CD14-positive monocyte (primary cell): Measurements from ENCODE around the gene CREB5. TPM values are rescaled to one million over a fixed set of nuclear protein-coding genes. Genes with fewer than 3 reads are reported as not detected.

ENCODE experiments used
- DNase-seq, 3 donors: peaks; one replicate each; pipeline ENCODE4 v3.0.0-alpha.2; 2011 to 2022
- H2AFZ ChIP-seq: 2 replicates; pipeline ENCODE4 v1.6.0; 2012; ENCODE audit warnings: mild to moderate bottlenecking, low read depth, low read length, inconsistent platforms; ENCODE audit not compliant: insufficient read depth, poor library complexity, severe bottlenecking
- H3K27ac ChIP-seq, 2 donors: 1 replicate in 1 of 2; 2 replicates in 1 of 2; pipeline ENCODE4 v1.5.1; 2012 to 2013; ENCODE audit warnings: low read length in 2 of 2, control low read depth in 1 of 2, inconsistent platforms in 1 of 2, low read depth in 1 of 2, mild to moderate bottlenecking in 1 of 2
- H3K27me3 ChIP-seq, 2 donors: one replicate each; pipeline versions ENCODE4 v1.6.0 to v1.6.1; 2011 to 2013; ENCODE audit warnings: low read length in 2 of 2; ENCODE audit not compliant: control insufficient read depth in 2 of 2, insufficient read depth in 2 of 2
- H3K36me3 ChIP-seq, 2 donors: replicated peaks in 1 of 2; 1 replicate in 1 of 2; 2 replicates in 1 of 2; pipeline versions ENCODE4 v1.5.1 to v1.6.1; 2012 to 2013; ENCODE audit warnings: low read length in 2 of 2, control low read depth in 1 of 2, inconsistent platforms in 1 of 2, mild to moderate bottlenecking in 1 of 2; ENCODE audit not compliant: insufficient read depth in 2 of 2, control insufficient read depth in 1 of 2
- H3K4me1 ChIP-seq, 2 donors: 1 replicate in 1 of 2; 2 replicates in 1 of 2; pipeline versions ENCODE4 v1.5.1 to v1.6.1; 2012 to 2013; ENCODE audit warnings: low read length in 2 of 2, control low read depth in 1 of 2, inconsistent platforms in 1 of 2, mild to moderate bottlenecking in 1 of 2, moderate library complexity in 1 of 2; ENCODE audit not compliant: insufficient read depth in 2 of 2, control insufficient read depth in 1 of 2
- H3K4me2 ChIP-seq: replicated peaks from 2 replicates; pipeline ENCODE3; 2012; ENCODE audit warnings: low read length, moderate library complexity, mild to moderate bottlenecking; ENCODE audit not compliant: poor library complexity, severe bottlenecking; ENCODE audit errors: extremely low read depth
- H3K4me3 ChIP-seq, 3 experiments: fragments of 200-600 bp in 1 of 3; sonication (generic) in 1 of 3; replicated peaks in 1 of 3; 1 replicate in 2 of 3; 2 replicates in 1 of 3; pipeline ENCODE4 v1.5.1; 2011 to 2013; ENCODE audit warnings: low read length in 3 of 3, mild to moderate bottlenecking in 3 of 3, control low read depth in 2 of 3, low read depth in 2 of 3, inconsistent platforms in 1 of 3, moderate library complexity in 1 of 3
- H3K79me2 ChIP-seq: 2 replicates; pipeline ENCODE4 v1.6.0; 2012; ENCODE audit warnings: mild to moderate bottlenecking, control low read depth, inconsistent platforms, low read length, moderate library complexity; ENCODE audit not compliant: insufficient read depth
- H3K9ac ChIP-seq: 2 replicates; pipeline ENCODE4 v1.6.0; 2017; ENCODE audit warnings: low read length, mild to moderate bottlenecking; ENCODE audit not compliant: insufficient read depth, poor library complexity, severe bottlenecking
- H3K9me3 ChIP-seq, 2 donors: replicated peaks in 1 of 2; 1 replicate in 1 of 2; 2 replicates in 1 of 2; pipeline versions ENCODE4 v1.5.1 to v1.6.1; 2012 to 2013; ENCODE audit warnings: low read length in 2 of 2, control low read depth in 1 of 2; ENCODE audit not compliant: control insufficient read depth in 1 of 2, insufficient read depth in 1 of 2
- H4K20me1 ChIP-seq: 2 replicates; pipeline ENCODE4 v1.6.0; 2012; ENCODE audit warnings: mild to moderate bottlenecking, low read length, control low read depth, moderate library complexity; ENCODE audit not compliant: insufficient read depth
- H3K27ac Mint-ChIP-seq, 7 donors: one replicate each; pipeline ENCODE4 v1.8.0; 2020; ENCODE audit warnings: mild to moderate bottlenecking in 7 of 7, mixed read lengths in 7 of 7, moderate library complexity in 6 of 7, inconsistent platforms in 2 of 7
- H3K27me3 Mint-ChIP-seq, 3 donors: one replicate each; pipeline ENCODE4 v1.8.0; 2021 to 2022; ENCODE audit warnings: low read depth in 3 of 3, mild to moderate bottlenecking in 3 of 3, mixed read lengths in 3 of 3, moderate library complexity in 3 of 3, inconsistent platforms in 1 of 3
- H3K36me3 Mint-ChIP-seq, 2 donors: one replicate each; pipeline ENCODE4 v1.8.0; 2020; ENCODE audit warnings: mixed read lengths in 2 of 2, inconsistent platforms in 1 of 2, mild to moderate bottlenecking in 1 of 2
- H3K4me1 Mint-ChIP-seq: one replicate; pipeline ENCODE4 v1.8.0; 2020; ENCODE audit warnings: mild to moderate bottlenecking, mixed read lengths
- H3K4me3 Mint-ChIP-seq, 2 donors: one replicate each; pipeline ENCODE4 v1.8.0; 2020; ENCODE audit warnings: mild to moderate bottlenecking in 2 of 2, mixed read lengths in 2 of 2, moderate library complexity in 1 of 2
- H3K9me3 Mint-ChIP-seq, 7 donors: one replicate each; pipeline ENCODE4 v1.8.0; 2020 to 2022; ENCODE audit warnings: mixed read lengths in 7 of 7, mild to moderate bottlenecking in 6 of 7, moderate library complexity in 6 of 7, inconsistent platforms in 2 of 7
- WGBS: methylation state at CpG from one replicate; pipeline ENCODE4 v1.1.5; 2013; ENCODE audit warnings: missing lambda C conversion rate; ENCODE audit not compliant: insufficient coverage; 5-methylcytosine and 5-hydroxymethylcytosine counted together
- intact Hi-C, 2 donors: fragments of 100-400 bp; cut with micrococcal nuclease; formaldehyde crosslinking; loops; one replicate each; pipeline versions ENCODE4 v1.15.0 to v1.15.1; 2023
- polyA plus RNA-seq, 3 donors: library from polyadenylated mRNA; depleted of rRNA in 1 of 3; unstranded in 2 of 3; stranded (reverse) in 1 of 3; fragments of 300-500 nt in 2 of 3; fragments of >200 nt in 1 of 3; fragmentation: Illumina TruSeq in 2 of 3; gene quantifications; 1 replicate in 2 of 3; 2 replicates in 1 of 3; pipeline ENCODE4 v1.2.3, GENCODE V29; 2012 to 2021
- TF ChIP-seq, protein P1 (sequence below): fragments of 200-600 bp; IDR thresholded peaks from one replicate; pipeline ENCODE4 v1.8.0; 2022; ENCODE audit warnings: antibody characterized with exemption, mild to moderate bottlenecking

The CREB5 gene
- polyA plus RNA-seq, 3 donors: 25.1 to 72.3 (median 44.2) TPM

DNA sequence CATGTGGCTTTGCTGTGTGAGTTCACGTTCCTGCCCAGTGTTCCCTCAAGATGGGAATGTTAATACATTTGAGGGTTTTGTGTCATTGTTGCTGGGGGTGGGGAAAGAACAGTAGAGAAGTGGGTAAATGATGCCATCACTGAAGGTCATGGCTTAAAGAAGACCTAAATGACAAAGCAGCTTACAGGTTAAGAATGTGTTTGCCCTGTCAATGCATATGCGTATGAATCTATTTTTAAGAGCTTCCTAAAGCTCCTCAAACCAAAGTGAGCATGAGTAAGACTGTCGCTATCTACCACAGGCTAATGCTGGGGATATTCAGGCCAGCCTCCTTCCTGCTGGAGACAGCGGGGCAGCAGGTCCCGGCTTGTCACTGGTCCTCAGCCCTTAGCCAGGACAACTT, 162.9 kb downstream of the CREB5 start:
- H3K4me3 ChIP-seq: no peak overlapping the region
- Mint-ChIP-seq H3K27me3 (peaks cover 3 to 5% (median 4%) of the 10 kb centered on the region in 3 donors), H3K4me1 (no peaks in the 10 kb centered on the region), H3K36me3 (no peaks in the 10 kb centered on the region), H3K4me3 (no peak overlapping the region), H3K27ac (no peak overlapping the region), H3K9me3 (peaks cover 0 to 2% (median 0%) of the 10 kb centered on the region in 7 donors)
- no peaks in the 10 kb centered on the region for H3K4me1 ChIP-seq
- H2AFZ ChIP-seq: no peak overlapping the region
- H3K27me3 ChIP-seq: peaks cover 0 to 2% of the 10 kb centered on the region in 2 donors
- H3K9ac ChIP-seq: no peak overlapping the region
- DNase-seq: no peak
- no peak overlapping the region for H3K27ac ChIP-seq
- no peaks in the 10 kb centered on the region for H3K9me3 ChIP-seq
- no peaks in the 10 kb centered on the region for H3K79me2 ChIP-seq
- 92% methylated on average over 4 of the region's 5 CpGs for WGBS
- intact Hi-C loops: no loop called here
- no peak overlapping the region for H3K4me2 ChIP-seq
- no peaks in the 10 kb centered on the region for H3K36me3 ChIP-seq
- no peaks in the 10 kb centered on the region for H4K20me1 ChIP-seq
- TF ChIP-seq, protein P1, sequence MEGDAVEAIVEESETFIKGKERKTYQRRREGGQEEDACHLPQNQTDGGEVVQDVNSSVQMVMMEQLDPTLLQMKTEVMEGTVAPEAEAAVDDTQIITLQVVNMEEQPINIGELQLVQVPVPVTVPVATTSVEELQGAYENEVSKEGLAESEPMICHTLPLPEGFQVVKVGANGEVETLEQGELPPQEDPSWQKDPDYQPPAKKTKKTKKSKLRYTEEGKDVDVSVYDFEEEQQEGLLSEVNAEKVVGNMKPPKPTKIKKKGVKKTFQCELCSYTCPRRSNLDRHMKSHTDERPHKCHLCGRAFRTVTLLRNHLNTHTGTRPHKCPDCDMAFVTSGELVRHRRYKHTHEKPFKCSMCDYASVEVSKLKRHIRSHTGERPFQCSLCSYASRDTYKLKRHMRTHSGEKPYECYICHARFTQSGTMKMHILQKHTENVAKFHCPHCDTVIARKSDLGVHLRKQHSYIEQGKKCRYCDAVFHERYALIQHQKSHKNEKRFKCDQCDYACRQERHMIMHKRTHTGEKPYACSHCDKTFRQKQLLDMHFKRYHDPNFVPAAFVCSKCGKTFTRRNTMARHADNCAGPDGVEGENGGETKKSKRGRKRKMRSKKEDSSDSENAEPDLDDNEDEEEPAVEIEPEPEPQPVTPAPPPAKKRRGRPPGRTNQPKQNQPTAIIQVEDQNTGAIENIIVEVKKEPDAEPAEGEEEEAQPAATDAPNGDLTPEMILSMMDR: no peak

DNA sequence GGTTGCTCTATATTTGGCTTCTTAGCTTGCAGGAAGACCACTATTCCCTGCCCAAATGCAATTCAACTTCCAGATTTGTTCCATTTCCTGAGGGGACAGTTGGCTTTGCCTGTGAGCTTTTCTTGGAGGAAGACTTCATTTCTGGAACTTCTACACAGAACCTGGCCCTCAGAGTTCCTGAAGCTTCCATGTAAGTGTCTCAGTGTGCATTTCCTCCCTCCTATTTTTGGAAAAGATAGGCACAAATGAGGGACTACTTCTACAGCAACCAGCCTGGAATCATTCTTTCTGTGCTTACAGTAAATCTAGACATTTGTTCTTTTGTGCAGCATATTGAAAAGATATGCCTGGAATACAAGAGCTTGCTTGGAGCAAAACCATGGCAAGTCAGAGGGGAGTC, 164.3 kb downstream of the CREB5 start:
- peaks cover 0 to 5% (median 1%) of the 10 kb centered on the region in 3 donors for H3K27me3 Mint-ChIP-seq

More for the DNA sequence above, 164.3 kb downstream of the CREB5 start:
- Histone ChIP-seq H3K4me1 (no peaks in the 10 kb centered on the region), H2AFZ (no peak overlapping the region), H3K4me2 (no peak overlapping the region), H3K4me3 (no peak overlapping the region), H3K27ac (no peak overlapping the region), H3K9ac (no peak overlapping the region), H3K79me2 (no peaks in the 10 kb centered on the region), H3K27me3 (peaks cover 0 to 2% of the 10 kb centered on the region in 2 donors), H3K36me3 (no peaks in the 10 kb centered on the region), H4K20me1 (no peaks in the 10 kb centered on the region), H3K9me3 (no peaks in the 10 kb centered on the region)
- Mint-ChIP-seq H3K9me3 (peaks cover 0 to 2% (median 0%) of the 10 kb centered on the region in 7 donors), H3K27ac (no peak overlapping the region), H3K4me1 (no peaks in the 10 kb centered on the region), H3K36me3 (no peaks in the 10 kb centered on the region), H3K4me3 (no peak overlapping the region)
- no peak for DNase-seq
- TF ChIP-seq, protein P1: no peak
- intact Hi-C loops: no loop called here
